Measurements from ENCODE around the gene CD207. TPM values are rescaled to one million over a fixed set of nuclear protein-coding genes. Genes with fewer than 3 reads are reported as not detected.

CD207 gene
- total RNA-seq, 4 donors from 2014 or later = 0.26 to 2.9 (median 2.5) TPM; not detected in 1

DNA sequence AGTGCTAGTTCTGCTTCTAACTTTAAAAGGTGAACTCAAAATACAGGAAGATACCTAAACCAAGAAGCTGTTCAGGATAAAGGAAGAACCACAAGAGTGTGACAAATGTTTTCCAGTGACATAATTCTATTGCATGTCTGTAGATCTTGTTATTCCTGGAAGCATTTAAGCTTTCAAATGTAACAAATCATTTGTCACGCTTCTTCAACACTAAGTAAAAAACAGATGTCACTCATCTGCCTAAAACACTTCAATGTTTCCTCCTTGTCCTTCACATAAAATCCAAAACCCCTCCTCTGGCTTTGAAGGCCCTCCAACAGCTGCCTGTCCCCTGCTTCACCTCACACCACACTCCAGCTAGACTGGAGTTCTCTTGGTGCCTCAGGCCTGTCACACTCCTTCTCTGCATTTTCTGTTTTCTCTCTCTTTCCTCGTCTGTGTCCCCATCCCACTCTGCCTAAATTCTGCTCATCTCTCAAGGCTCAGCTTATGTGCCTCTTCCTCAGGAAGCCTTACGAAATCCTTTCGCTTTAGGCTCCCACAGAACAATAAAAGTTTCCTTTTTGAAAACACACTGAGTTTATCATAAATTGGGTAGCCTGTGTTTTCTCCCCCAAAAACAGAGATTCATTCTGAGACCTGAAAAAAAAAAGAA is 8.8 kb downstream of the CD207 start:
- DNase-seq = no peak
- intact Hi-C loops (cut with DNase I; ENCODE audit: low total_unique reads) = no loop called here
- no peak overlapping the region for H3K27ac ChIP-seq
- H3K4me3 ChIP-seq = no peak overlapping the region
- no peaks in the 10 kb centered on the region for H3K4me1 ChIP-seq
- no peaks in the 10 kb centered on the region for H3K9me3 ChIP-seq
- TF ChIP-seq, protein P1, sequence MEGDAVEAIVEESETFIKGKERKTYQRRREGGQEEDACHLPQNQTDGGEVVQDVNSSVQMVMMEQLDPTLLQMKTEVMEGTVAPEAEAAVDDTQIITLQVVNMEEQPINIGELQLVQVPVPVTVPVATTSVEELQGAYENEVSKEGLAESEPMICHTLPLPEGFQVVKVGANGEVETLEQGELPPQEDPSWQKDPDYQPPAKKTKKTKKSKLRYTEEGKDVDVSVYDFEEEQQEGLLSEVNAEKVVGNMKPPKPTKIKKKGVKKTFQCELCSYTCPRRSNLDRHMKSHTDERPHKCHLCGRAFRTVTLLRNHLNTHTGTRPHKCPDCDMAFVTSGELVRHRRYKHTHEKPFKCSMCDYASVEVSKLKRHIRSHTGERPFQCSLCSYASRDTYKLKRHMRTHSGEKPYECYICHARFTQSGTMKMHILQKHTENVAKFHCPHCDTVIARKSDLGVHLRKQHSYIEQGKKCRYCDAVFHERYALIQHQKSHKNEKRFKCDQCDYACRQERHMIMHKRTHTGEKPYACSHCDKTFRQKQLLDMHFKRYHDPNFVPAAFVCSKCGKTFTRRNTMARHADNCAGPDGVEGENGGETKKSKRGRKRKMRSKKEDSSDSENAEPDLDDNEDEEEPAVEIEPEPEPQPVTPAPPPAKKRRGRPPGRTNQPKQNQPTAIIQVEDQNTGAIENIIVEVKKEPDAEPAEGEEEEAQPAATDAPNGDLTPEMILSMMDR (IDR thresholded peaks at IDR 0.05) = no peak
- TF ChIP-seq POLR2A (IDR thresholded peaks at IDR 0.05) = no peak
- no peaks in the 10 kb centered on the region for H3K36me3 ChIP-seq
- H3K27me3 ChIP-seq = no peaks in the 10 kb centered on the region

DNA sequence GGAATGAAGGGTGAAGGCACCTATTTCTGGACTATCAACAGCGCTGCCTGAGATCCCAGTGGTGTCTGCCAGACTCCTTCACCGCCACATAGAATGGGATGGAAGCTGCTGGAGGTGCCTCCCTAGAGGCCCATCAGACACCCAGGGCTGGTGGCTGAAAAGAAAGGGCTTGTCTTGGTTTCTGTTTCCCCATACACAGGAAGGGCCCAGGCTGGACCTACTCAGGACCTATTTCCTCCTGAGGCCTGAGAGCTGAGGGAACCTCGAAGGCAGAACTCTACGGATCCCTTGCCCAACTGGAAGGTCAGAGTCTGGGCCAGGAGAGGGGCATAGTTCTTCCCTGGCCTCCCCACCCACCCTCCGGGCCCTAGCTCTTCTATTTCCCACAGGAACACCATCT is 12.4 kb downstream of the CD207 start:
- intact Hi-C loops (cut with DNase I; ENCODE audit: low total_unique reads) = no loop called here
- no peaks in the 10 kb centered on the region for H3K4me1 ChIP-seq
- no peak overlapping the region for H3K4me3 ChIP-seq
- H3K27me3 ChIP-seq = no peaks in the 10 kb centered on the region
- no peak for DNase-seq
- H3K9me3 ChIP-seq = no peaks in the 10 kb centered on the region
- H3K27ac ChIP-seq = no peak overlapping the region
- no peaks in the 10 kb centered on the region for H3K36me3 ChIP-seq
- TF ChIP-seq POLR2A (IDR thresholded peaks at IDR 0.05) = no peak
- TF ChIP-seq, protein P1 (IDR thresholded peaks at IDR 0.05) = no peak

DNA sequence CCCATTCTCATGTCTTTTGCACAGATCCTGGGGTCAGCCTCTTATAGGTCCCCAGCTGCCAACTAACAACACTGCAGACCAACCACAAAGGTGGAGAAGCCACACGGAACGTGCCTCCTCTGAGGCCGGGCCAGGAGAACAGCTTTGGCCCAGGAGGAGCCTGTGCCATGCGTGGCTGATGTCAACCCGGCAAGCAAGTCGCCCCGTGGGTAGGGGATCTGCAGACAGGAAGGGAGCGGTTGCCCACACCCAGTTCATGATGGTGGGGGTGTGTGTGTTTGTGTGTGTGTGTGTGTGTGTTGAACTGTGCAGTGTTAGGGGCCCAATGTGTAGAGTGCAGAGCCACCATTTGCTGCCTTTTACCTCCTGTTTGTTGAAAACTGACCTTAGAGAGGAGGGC is 12.8 kb downstream of the CD207 start:
- Histone ChIP-seq H3K4me3 (no peak overlapping the region), H3K27me3 (no peaks in the 10 kb centered on the region), H3K27ac (no peak overlapping the region), H3K9me3 (no peaks in the 10 kb centered on the region), H3K4me1 (no peaks in the 10 kb centered on the region), H3K36me3 (no peaks in the 10 kb centered on the region)
- TF ChIP-seq, protein P1 (IDR thresholded peaks at IDR 0.05) = no peak
- no peak for DNase-seq
- intact Hi-C loops (cut with DNase I; ENCODE audit: low total_unique reads) = no loop called here

DNA sequence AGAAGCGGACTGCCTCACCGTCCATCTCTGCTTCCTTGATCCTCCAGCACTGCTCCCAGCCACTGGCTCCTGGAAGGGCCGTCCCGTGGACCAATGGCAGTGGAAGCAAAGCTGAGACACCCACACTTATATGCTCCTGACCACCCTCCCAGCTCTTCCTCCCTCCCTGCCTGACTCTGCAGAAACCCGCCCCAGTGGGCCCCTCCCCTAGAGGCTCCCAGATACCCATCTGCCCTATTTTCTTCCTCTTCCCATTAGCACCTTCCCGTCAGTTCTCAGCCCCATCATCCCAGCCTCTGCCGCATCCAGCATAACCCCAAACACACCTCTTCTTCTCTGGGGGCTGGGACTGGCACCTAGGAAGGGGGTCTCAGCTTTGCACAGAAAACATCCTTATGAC is 15.1 kb downstream of the CD207 start, which contains the start of gene CLEC4F:
Gene CLEC4F (minus strand): TSS at position 101 of the 400 bp plus-strand sequence. CDS start 76 bp downstream, at position 25.
- H3K4me3 ChIP-seq = no peak within 1 kb of the TSS
- no peak within 1 kb of the TSS for H3K27ac ChIP-seq
- no peaks in the 10 kb centered on the region for H3K9me3 ChIP-seq
- no peaks in the 10 kb centered on the region for H3K36me3 ChIP-seq
- no peaks in the 10 kb centered on the region for H3K27me3 ChIP-seq
- no peak for TF ChIP-seq POLR2A (IDR thresholded peaks at IDR 0.05)
- TF ChIP-seq, protein P1 (IDR thresholded peaks at IDR 0.05) = no peak
- H3K4me1 ChIP-seq = no peaks in the 10 kb centered on the region
- no peak for DNase-seq
- intact Hi-C loops (cut with DNase I; ENCODE audit: low total_unique reads) = no loop called here

DNA sequence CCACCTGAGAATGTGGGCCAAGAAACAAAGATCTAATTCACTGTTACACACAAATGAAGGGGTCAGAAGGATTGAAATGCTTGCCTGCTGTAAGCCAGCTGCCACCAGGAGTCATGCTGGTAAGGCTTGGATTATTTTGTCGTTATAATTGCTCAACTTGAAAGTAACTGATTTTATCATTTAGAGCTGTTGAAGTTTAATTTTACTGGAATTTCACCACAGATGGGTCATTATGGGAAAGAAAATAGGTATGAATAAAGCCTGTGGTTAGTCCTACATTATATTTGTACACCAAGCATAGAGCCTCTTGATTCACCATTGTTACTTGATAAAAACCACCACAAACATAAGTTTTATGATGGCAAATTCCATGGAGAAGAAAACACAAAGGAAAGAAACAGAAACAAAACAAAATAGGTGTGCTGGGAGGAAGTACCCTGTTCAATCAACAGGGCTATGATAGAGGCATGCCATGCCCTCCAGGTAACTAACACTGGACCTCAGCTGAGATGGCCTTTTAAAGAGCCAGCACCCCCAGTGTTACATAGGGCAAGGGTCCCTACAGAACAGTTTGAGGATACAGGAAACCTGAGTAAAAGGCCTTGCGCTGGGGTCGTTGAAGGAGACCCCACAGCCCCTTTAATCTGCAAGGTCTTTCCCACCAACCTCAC is 18.2 kb downstream of the CD207 start:
- H3K4me3 ChIP-seq = no peak overlapping the region
- H3K4me1 ChIP-seq = no peaks in the 10 kb centered on the region
- no peak overlapping the region for H3K27ac ChIP-seq
- intact Hi-C loops (cut with DNase I; ENCODE audit: low total_unique reads) = no loop called here
- no peak for DNase-seq
- H3K36me3 ChIP-seq = no peaks in the 10 kb centered on the region
- H3K27me3 ChIP-seq = no peaks in the 10 kb centered on the region
- no peak for TF ChIP-seq POLR2A (IDR thresholded peaks at IDR 0.05)
- TF ChIP-seq, protein P1 (IDR thresholded peaks at IDR 0.05) = no peak
- H3K9me3 ChIP-seq = no peaks in the 10 kb centered on the region
